Fibroblast of pulmonary artery (primary cell): ENCODE results near the gene DEDD.

Experiments
- DNase-seq: peaks from one replicate; pipeline ENCODE4 v3.0.0-alpha.2; 2010; ENCODE audit warnings: low read depth
- H3K4me3 ChIP-seq: replicated peaks from 2 replicates; pipeline ENCODE4 v1.5.1; 2011; ENCODE audit warnings: low read depth, mild to moderate bottlenecking, control low read depth, low read length, moderate library complexity
- CTCF ChIP-seq: IDR thresholded peaks from 2 replicates; pipeline ENCODE4 v1.5.1; 2011; ENCODE audit warnings: mild to moderate bottlenecking, control low read depth, low read length, inconsistent platforms; ENCODE audit errors: missing control alignments

DEDD gene

GRCh38 chr1:161163793-161164192 is 31.3 kb upstream of the DEDD start:
- H3K4me3 ChIP-seq, result no peak overlapping the region
- DNase-seq, result no peak
- TF ChIP-seq CTCF, result no peak

GRCh38 chr1:161162806-161163205 is 30.3 kb upstream of the DEDD start:
- H3K4me3 ChIP-seq, result no peak overlapping the region
- no peak for TF ChIP-seq CTCF

GRCh38 chr1:161162052-161162451 is 29.6 kb upstream of the DEDD start:
- no peak for DNase-seq
- H3K4me3 ChIP-seq, result no peak overlapping the region
- no peak for TF ChIP-seq CTCF

More at GRCh38 chr1:161162806-161163205, 30.3 kb upstream of the DEDD start:
- DNase-seq, result no peak

GRCh38 chr1:161161652-161162051 is 29.2 kb upstream of the DEDD start:
- DNase-seq, result no peak
- no peak overlapping the region for H3K4me3 ChIP-seq
- TF ChIP-seq CTCF, result no peak

GRCh38 chr1:161160671-161161145 is 28.2 kb upstream of the DEDD start:
- TF ChIP-seq CTCF, result no peak
- no peak for DNase-seq
- no peak overlapping the region for H3K4me3 ChIP-seq

- TF ChIP-seq CTCF, result no peak
- H3K4me3 ChIP-seq, result peak overlapping the region; percentile 73
- no peak for DNase-seq
Observed at GRCh38 chr1:161159913-161160243, 27.4 kb upstream of the DEDD start.

- TF ChIP-seq CTCF, result peak; percentile 44
Observed at GRCh38 chr1:161159087-161159912, 26.8 kb upstream of the DEDD start, which contains the start of gene USP21. Gene USP21, plus strand, starts transcription at chr1:161159500. Its CDS starts 1,141 bp downstream, at chr1:161160641.

More at GRCh38 chr1:161159087-161159912, 26.8 kb upstream of the DEDD start, which contains the start of gene USP21:
- peak within 1 kb of the TSS; percentile 73 for H3K4me3 ChIP-seq
- peak; percentile 90 for DNase-seq
